ENCODE data around the gene POU2AF1.

POU2AF1 gene

DNA sequence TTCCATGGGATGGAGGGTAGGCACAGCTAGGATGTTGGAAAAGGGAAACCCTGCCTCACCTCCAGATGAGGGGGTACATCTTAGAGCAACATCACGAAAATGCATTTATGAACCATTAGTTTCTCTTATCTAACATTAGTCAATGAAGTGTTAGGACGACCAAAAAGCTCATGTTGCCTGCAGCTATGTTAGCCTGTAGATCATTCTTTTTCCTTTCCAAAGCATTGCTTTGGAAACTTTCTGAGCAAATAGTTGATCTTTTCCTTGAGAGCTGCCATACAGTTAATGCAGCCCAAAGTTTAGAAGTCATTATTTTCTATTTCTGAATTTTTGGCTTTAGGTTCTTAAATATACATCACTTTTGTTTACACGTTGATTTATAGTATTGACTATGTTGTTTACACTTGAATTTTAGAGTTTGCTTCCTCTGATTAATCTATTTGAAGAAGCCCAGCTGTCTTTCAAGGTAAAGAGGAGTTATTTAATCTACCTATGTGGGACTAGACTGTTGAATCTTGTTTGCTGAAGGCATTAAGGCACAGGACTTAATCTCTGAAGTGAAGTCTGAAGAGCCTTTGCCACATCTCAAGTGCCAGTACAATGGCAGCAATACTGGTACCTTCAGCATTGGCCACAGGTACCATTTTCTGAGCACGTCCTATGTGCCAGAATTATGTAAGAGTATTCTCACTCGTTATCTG lies 69.7 kb downstream of the POU2AF1 start:
- DNase-seq: no peak

DNA sequence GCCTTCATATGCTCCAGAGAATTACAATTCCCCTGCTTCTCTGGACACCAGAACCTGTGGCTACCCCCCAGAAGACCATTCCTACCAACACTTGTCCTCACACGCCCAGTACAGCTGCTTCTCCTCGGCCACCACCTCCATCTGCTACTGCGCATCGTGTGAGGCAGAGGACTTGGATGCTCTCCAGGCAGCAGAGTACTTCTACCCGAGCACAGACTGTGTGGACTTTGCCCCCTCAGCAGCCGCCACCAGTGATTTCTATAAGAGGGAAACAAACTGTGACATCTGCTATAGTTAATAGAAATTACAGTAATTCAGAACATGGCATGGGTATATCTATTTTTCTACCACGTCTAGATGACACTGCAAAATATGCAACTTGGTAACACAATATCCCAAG lies 70.9 kb downstream of the POU2AF1 start:
- no peak for DNase-seq

DNA sequence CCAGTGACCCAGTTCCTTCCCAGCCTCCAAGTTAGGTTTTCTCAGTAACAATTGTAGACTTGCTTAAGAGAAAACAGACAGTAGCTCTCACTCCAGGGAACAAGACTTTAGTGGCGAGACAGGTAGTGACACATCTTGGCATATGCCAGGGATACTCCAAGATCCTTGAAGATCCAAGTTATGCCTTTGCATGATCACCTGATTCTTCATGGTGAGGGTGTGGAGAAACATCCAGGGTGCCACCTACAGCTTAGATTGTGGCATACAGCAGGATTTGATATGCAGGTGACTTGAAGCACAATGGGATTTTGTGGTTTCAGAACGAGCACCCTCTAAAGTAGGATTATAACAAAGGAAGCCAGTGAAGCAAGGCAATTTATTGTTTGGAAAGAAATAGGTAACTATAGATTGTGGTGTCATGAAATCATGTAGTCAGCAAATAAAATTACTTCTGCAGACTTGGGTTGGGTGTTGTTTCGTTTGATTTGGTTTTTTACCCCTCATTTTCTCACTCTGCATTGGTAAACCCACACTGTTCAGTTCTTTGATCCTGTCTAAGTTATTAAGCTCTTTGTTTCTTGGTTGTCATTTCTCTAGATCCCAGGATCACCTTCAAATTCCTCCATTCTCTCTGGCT lies 71.5 kb downstream of the POU2AF1 start:
- DNase-seq: no peak

DNA sequence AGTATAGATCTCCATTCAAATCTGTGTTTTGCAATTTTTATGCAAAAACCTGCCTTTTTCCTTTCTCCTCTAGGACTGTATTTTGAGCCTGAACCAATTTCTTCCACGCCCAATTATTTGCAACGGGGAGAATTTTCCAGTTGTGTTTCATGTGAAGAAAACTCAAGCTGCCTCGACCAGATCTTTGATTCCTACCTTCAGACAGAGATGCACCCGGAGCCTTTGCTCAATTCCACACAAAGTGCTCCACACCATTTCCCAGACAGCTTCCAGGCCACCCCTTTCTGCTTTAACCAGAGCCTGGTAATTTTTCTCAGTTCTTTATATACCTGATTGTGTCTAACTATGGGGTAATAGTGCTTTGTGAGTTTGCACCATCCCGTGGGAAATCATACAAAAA lies 72.8 kb downstream of the POU2AF1 start:
- DNase-seq: no peak

DNA sequence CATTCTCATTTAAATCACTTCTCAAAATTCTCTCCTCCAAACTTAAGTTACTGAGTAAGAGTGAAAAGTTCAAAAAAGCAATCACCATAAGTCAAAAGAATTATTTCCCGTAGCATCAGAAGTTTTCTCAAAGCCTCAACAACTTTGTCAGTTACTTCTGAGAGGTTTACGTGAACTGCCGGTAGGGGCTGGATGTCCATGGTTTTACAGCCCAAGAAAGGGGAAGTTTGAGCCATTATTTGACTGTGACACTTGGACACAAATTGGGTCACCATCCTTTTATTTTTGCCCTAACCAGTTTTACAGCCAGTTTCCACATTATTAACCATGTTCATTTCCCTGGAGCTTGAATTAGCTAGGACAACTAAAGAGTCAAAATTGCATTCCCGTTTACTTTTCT lies 73.2 kb downstream of the POU2AF1 start:
- DNase-seq: no peak

DNA sequence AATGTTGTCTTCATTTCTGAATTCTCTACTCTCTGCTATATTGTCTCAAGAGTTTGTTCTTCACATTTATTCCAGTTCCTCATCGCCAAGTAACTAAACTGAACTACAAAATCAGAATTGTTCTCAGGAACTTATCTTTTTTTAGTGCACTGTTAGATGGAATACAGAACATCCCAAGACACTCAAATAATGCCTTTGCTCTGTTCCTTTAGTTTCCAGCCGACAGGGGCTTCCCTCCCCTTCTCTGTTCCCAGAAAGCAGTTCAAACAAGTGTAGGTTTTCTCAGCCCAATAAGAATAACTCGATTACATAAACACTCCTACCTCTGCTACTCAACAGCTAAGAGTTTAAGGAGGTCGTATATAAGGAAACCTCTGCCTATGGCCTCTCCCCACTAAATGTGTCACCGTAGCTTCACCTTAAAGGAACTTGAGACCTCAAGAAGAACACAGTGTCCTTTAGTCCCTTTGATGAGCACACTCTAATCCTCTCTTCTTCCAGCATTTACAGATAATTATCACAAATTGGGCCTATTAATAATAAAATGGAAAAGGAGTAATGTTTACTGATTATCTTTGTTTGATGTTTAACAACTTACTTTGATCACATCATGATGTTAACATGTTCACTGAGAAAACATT lies 73.8 kb downstream of the POU2AF1 start:
- no peak for DNase-seq

DNA sequence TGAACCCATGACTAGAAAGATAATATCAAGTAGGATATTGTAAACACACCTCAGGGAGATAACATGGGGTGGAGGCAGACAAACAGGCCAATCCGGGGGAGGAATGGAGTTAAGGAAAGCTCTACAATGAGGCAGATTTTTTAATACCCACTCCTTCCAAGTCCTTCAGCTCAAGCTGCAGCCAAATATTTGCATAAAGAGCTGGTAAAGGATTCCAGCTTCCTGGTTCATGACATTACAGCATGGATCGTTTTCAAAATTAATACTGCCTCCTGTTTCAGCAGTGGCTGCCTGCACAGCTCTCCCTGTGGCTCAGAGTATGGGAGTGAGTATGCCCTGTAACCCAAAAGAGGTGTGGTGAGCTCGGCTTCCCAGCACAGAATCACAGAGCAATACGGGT lies 75.6 kb downstream of the POU2AF1 start:
- DNase-seq: no peak

DNA sequence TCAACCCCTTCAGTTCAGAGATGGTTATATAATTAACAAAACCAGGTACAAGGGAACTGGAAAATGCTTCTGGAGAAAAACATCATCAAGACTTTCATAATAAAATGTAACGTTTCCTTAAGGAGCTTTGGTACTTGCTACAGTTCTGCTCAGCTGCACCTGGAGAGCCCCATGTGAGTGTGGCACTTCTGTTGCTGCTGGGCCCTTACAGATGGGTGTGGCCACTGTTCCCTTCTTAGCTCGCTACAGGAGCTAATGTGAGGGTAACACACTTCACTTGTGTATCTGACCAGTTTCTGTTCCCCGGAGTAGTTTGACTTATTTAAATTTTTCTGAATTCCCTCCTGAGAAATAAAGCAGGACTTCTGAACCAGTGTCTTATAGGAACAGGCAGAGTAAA lies 76.8 kb downstream of the POU2AF1 start:
- no peak for DNase-seq
